LNCAP (cell line): ENCODE data around the gene PRDX3.

ENCODE experiments used
- CTCF ChIP-seq: fragments of 450-650 bp; IDR thresholded peaks from 2 replicates; pipeline ENCODE4 v1.5.1; 2017; ENCODE audit warnings: mild to moderate bottlenecking

Gene PRDX3

GRCh38 chr10:119205894-119206602 is 27.4 kb upstream of the PRDX3 start:
- TF ChIP-seq CTCF = no peak

GRCh38 chr10:119203006-119203405 is 24.4 kb upstream of the PRDX3 start:
- no peak for TF ChIP-seq CTCF

- TF ChIP-seq CTCF = no peak
Measured at GRCh38 chr10:119201233-119201632, 22.6 kb upstream of the PRDX3 start.

GRCh38 chr10:119199231-119199992 is 20.8 kb upstream of the PRDX3 start:
- TF ChIP-seq CTCF = peak; percentile 72

GRCh38 chr10:119198438-119198837 is 19.8 kb upstream of the PRDX3 start:
- peak; percentile 38 for TF ChIP-seq CTCF

- no peak for TF ChIP-seq CTCF
Measured at GRCh38 chr10:119197921-119198320, 19.3 kb upstream of the PRDX3 start.

- no peak for TF ChIP-seq CTCF
Measured at GRCh38 chr10:119191881-119192280, 13.3 kb upstream of the PRDX3 start.
